Stimulated activated CD4-positive, alpha-beta T cell treated with anti-CD3 and anti-CD28 coated beads, Interleukin-4, amount 100 ng/mL, for 4 hours (primary cell): ENCODE data around the gene ANO2.
"Not testable (repeated sequence)": the region's sequence is repeated elsewhere in the genome, so short reads cannot be mapped to it uniquely, and the experiment has no call there.

ENCODE experiments used
- DNase-seq, 2 experiments: peaks; one replicate each; pipeline ENCODE4 v3.0.0-alpha.2; 2020

Gene ANO2

DNA sequence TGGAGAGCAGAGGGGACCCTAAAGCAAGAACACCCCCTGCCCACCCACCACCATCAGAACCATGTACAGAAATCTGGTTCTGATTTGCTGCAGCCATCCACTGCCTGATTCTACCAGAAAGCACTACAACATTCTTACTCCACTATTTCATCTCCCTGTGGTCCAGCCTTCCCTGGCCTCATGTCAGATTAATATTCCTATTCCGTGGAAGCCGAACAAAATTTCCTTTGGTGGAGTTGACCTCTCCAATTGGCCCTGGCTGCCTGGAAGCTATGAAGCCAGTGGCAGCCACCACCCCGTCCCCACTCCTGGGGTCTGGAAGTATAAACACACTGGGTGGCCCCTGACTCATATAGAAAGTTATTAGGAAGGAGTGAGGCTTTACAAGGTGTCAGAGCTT is 60.2 kb downstream of the ANO2 start:
- no peak for DNase-seq

DNA sequence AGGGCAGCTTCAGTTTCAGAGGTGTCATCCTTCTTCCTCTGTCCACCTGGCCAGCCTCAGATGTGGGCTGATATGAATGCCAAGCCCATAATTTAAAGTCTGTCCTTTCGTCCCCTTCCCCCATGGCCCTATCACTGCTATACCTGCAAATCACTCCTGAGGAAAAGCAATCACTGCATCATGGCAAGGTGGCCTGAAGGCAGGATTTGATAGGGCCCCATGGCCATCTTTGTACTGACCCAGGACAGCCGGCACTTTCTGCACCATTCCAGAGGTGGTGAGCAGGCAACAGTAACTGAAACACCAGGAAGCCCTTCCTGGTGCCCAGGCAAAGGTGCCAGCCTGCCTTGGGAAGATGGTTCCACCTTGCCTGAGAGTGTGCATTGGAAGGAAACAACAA is 60.8 kb downstream of the ANO2 start:
- DNase-seq, result no peak

DNA sequence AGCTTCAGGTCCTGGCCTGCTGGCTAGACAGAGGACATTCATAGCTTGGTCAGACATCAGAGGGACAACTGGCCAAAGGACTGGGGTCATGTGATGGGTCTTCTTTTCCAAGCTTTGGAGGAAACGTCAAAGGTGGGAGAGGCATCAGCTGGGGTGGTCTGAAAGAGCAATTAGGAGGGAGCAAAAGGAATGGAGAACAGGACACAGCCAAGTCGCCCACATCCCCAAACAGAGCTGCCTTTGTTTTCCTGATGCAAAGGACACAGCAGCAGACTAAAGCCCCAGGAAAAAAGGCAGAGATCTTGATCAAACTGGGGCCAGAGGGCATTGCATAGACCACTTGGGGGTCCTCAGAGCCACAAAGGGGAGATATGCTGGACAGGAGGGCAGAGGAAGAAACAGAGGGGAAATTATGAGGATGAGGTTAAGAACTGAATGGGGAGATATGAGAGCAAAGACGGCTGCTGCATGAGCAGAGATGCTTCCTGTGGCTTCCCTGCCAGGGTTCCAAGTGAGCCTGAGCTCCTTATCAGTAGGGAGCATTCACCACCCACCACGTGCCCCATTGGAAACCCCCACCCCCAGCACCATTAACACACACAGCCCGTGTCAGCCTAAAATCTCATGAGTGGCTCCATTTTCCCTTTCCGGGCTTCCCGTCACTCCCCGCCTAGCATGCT is 62.4 kb downstream of the ANO2 start:
- DNase-seq, result no peak

DNA sequence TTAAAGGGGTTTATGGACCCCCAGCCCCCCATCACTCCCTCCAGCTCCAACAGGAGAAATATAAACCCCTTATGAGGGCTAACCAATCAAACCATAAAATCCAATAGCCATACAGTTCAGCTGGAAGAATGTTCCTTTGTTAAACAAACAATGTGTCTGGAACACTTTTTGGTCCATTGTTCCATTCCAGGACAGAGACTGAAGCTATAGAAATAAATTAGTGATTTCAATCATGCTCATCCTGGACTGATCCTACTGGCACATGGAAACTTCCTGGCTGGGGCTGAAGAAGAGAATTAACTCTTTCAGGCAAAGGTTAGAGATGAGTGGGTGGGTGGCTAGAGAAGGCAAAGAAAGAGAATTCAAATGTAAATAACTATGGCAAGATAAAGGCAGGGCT is 63.4 kb downstream of the ANO2 start:
- no peak for DNase-seq

DNA sequence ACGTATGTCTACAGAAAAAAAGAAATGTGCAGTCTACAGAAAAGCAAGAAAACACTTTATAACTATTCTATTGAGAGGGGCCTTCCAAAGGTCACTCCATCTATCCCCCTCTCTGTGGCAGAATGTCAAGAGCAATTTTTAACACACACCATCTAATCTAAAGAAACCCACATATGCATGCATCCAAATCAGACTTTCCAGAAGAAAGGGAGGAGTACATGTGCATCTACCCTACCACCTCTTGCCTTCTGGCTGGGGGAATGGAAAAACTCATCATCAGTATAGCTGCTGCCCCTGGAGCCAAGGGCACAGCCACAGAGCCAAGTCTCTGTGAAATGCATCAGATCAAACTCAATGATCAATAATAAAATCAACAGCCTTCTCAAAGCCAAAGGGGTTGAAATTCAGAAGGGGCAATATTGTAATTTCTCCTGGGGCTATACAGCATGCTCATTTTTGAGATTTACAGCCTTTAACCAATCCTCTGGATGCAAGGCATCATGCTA is 63.9 kb downstream of the ANO2 start:
- no peak for DNase-seq

DNA sequence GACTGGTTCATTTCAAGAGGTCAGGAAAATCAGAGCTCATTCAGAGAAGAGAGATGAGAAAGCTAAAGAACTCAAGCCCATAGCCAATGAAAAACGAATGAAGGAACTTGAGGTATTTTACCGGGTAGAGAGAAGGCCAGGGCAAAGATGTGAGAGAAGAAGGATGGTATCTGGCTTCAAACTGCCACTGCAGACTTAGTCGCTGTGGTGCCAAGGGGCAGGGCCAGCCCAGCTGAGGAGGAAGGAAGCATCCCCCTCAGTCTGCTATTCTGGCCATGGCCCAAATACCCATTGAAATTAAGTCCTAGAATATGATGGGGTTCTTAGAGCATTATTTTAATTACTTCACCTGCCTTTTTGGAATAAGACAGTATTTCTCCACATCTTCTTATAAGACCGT is 69.2 kb downstream of the ANO2 start:
- DNase-seq, result no peak

DNA sequence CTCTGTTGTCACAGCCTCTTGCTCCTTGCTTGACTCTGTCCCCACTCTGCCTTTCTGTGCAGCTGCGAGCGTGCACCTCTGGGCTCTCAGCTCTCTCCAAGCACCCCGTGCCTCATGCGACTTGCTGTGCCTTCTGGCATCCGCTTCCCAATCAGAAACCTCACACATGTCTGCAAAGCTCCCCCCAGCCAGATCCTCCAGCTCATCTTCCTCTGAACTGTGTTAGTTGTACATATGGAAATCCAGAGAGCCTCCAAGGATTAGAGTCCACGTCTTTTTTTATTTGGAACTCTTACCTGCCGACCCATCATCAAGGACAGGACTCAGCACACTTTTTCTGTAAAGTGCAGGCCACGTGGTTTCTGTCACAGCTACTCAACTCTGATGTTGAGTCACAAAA is 70.5 kb downstream of the ANO2 start:
- DNase-seq, result no peak

DNA sequence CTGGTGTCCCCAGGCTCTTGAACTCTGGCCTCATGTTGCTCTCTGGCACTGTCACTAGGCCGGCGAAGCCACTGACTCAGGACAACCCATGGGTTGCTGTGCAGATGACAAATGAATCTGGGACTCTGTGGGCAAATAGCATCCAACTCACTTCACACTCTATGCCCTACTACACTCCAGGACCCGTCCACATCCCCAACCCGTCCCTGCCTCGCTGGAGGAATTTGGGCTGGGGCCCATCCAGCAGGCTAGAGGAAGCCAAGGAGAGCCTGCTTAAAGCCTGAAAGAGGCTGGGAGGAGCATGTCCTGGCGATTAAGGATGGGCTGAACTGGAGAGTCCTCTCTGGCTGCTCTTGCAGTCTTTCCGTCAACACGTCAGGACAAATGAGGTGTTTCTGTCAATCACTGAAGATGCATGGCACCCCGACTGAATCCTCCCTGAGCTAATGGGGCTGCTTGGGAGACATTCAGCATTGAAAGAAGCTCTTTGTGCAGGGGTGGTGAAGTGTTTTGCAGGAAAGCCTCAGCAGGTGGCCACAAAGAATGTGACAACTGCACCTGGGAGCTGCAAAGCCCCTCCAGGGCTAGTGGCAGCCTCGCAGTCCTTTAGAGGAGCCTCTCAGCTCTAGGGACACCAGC is 71.7 kb downstream of the ANO2 start:
- DNase-seq, result no peak

GRCh38 chr12:5872745-5873144 is 72.3 kb downstream of the ANO2 start:
- DNase-seq, result no peak

GRCh38 chr12:5871741-5872140 is 73.3 kb downstream of the ANO2 start:
- no peak for DNase-seq

GRCh38 chr12:5870183-5870582 is 74.9 kb downstream of the ANO2 start:
- DNase-seq, result no peak

GRCh38 chr12:5868625-5869295 is 76.3 kb downstream of the ANO2 start:
- no peak for DNase-seq

GRCh38 chr12:5865397-5865796 is 79.7 kb downstream of the ANO2 start:
- DNase-seq, result no peak

- no peak for DNase-seq
Measured at GRCh38 chr12:5864972-5865371, 80.1 kb downstream of the ANO2 start.

DNA sequence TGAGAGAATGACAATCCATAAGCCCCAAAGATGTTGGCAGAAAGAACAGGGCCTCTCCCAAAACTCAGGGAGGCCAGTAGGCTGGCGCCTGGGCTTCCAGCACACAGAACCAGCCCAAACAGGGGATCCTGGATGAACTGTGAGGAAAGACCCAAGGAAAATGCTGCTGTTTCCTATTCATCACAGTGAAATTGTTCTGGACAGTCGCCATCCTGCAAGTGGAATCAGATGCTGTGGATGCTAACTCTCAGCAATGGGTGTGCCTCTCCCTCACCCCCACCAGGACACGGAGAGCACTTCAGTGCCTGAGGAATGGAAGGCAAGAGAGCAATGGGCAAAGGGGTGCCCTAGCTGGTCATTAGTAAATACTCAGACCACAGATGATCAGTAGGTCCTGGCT is 80.8 kb downstream of the ANO2 start:
- no peak for DNase-seq

DNA sequence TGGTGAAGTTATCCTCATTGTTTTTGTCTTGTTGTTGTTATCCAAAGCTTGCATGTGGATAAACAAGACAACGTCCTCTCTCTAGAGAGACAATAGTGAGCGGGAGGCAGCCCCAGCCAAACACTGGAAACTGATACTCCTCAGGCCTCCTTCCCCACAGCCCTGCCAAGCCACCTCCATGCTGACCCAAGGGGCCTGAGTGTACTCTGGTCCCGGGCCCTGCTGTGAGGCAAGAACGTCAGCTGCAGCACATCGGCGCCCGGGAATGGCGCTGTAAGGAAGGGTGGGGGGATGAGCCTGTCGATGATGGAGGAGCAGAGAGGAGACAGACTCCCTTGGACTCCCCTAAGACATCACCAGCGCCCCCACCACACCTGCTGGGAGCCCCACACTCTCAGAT is 83.6 kb downstream of the ANO2 start:
- DNase-seq, result no peak

GRCh38 chr12:5856692-5857091 is 88.4 kb downstream of the ANO2 start:
- no peak for DNase-seq

- no peak for DNase-seq
Measured at GRCh38 chr12:5846950-5847349, 98.1 kb downstream of the ANO2 start.

DNA sequence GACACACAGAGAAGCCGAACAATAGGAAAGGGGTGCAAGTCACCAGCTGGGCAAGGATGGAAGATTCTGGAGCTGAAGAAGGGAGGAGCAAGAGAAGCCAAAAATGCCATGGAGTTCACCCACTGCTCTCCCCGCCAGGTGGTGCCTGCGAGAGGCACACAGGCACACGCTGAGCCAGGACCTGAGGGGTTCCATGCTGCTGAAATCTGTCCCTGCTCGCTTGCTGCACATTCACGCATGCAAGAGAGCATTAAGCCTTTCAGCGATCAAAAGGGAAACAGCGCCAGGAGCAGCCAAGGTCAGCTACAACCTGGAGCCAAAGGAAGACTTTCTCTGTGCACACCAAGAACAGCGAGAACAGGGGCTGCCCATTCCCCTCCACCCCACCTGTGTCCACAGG is 104.1 kb downstream of the ANO2 start:
- no peak for DNase-seq

- DNase-seq, result no peak
Measured at GRCh38 chr12:5830111-5830510, 114.9 kb downstream of the ANO2 start.

GRCh38 chr12:5827591-5827990 is 117.5 kb downstream of the ANO2 start:
- no peak for DNase-seq

- DNase-seq, result not testable (repeated sequence)
Measured at GRCh38 chr12:5825761-5826160, 119.3 kb downstream of the ANO2 start.

DNA sequence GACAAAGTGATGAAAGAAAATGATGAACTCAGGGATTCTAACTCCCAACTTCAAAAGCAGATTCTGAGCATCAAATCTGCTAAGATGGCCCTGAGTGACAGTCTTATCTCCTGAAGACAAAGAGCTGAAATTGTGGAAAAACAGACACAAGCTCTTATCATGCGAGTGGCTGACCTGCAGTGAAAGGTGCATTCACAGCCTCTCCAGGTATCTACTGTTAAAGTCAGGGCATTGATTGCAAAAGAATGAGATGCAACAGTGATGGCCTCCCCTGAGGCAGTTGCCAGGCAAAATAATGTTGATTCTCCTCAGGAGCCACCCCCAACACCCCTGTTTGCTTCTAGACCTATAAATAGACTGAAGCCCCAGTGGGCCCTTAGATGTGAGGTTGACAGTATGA is 126.2 kb downstream of the ANO2 start:
- not testable (repeated sequence) for DNase-seq

DNA sequence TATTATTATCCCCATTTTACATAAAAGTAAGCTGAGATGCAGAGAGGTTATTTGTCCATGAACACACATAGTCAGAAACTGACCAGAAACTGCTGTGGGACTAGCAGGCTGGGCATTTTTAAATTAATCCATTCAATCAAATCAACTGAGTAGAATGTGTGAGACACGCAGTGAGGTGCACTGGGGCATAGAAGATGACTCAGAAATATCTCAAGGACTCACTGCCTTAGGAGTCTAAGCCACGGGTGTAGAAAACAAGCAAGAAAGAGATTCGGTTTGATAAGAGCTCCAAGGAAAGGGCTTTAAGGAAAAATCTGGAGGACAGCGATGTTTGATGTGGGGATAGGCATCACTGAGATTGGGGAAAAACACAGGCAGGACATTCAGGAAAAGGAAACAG is 127.8 kb downstream of the ANO2 start:
- DNase-seq, result no peak
